GM12878 (cell line): ENCODE data around the gene ICAM4. TPM values are rescaled to one million over a fixed set of nuclear protein-coding genes. Genes with fewer than 3 reads are reported as not detected.

ENCODE experiments used
- ATAC-seq: fragments of 200-7000 bp; cut with Tn5 transposase; 3 replicates; pipeline ENCODE4 v1.9.1; 2020; ENCODE audit warnings: mild to moderate bottlenecking, moderate library complexity
- BruUV-seq: library from RNA; stranded (reverse); fragments of 400-500 nt; replicated peaks from 2 replicates; lab custom pipeline; 2021; lab: Mats Ljungman, UMichigan
- CTCF ChIA-PET: fragments of 300-600 bp; sonication (Branson Sonifier 250); formaldehyde crosslinking; extraction: SDS; loops from one replicate; lab custom pipeline; 2021; ENCODE audit warnings: inconsistent platforms; lab: Yijun Ruan, JAX
- POLR2A ChIA-PET: fragments of 350-600 bp; formaldehyde crosslinking; extraction: SDS; loops from one replicate; lab custom pipeline; 2021; ENCODE audit warnings: inconsistent platforms; lab: Charles Lee
- RAD21 ChIA-PET: fragments of 300-600 bp; sonication (Branson Sonifier 250); formaldehyde crosslinking; loops from one replicate; lab custom pipeline; 2023; ENCODE audit warnings: antibody characterized with exemption; ENCODE audit not compliant: unreplicated experiment; lab: Charles Lee
- SMC1A ChIA-PET: fragments of 300-600 bp; sonication (Branson Sonifier 250); formaldehyde crosslinking; loops from one replicate; lab custom pipeline; 2023; ENCODE audit not compliant: unreplicated experiment, uncharacterized antibody; lab: Charles Lee
- DNase-seq: peaks from one replicate; pipeline ENCODE4 v3.0.0-alpha.2; 2011; ENCODE audit warnings: low read depth, low spot score
- FAIRE-seq: peaks from 3 replicates; lab custom pipeline; 2011; peaks lifted over from hg19 to GRCh38; lab: Jason Lieb, UNC
- H2AFZ ChIP-seq: 2 replicates; pipeline ENCODE4 v1.6.0; 2011; ENCODE audit warnings: low read depth, low read length, control low read depth; ENCODE audit not compliant: control insufficient read depth
- H3K27ac ChIP-seq: 2 replicates; pipeline ENCODE4 v1.5.1; 2011; ENCODE audit warnings: control low read depth; ENCODE audit not compliant: control insufficient read depth, insufficient read depth
- H3K27me3 ChIP-seq, 2 experiments: replicated peaks in 1 of 2; 2 replicates each; pipeline versions ENCODE4 v1.6.0 to v1.6.1; 2011; ENCODE audit warnings: low read length in 1 of 2; ENCODE audit not compliant: control insufficient read depth in 2 of 2, insufficient read depth in 2 of 2
- H3K36me3 ChIP-seq, 2 experiments: 2 replicates each; pipeline ENCODE4 v1.5.1; 2011; ENCODE audit warnings: low read length in 1 of 2; ENCODE audit not compliant: control insufficient read depth in 2 of 2, insufficient read depth in 2 of 2
- H3K4me1 ChIP-seq: 2 replicates; pipeline ENCODE4 v1.6.1; 2011; ENCODE audit warnings: mild to moderate bottlenecking, low read length, moderate library complexity, mixed read lengths; ENCODE audit not compliant: control insufficient read depth, insufficient read depth
- H3K4me2 ChIP-seq: 2 replicates; pipeline ENCODE4 v1.6.0; 2011; ENCODE audit warnings: control low read depth; ENCODE audit not compliant: control insufficient read depth, insufficient read depth
- H3K4me3 ChIP-seq: fragments of 200-600 bp; sonication (generic); 2 replicates; pipeline ENCODE4 v1.5.1; 2016
- H3K79me2 ChIP-seq: 2 replicates; pipeline ENCODE4 v1.6.0; 2011; ENCODE audit warnings: low read length; ENCODE audit not compliant: control insufficient read depth, insufficient read depth
- H3K9ac ChIP-seq: 2 replicates; pipeline ENCODE4 v1.8.0; 2011; ENCODE audit warnings: low read length, control low read depth, mixed read lengths; ENCODE audit not compliant: control insufficient read depth, insufficient read depth
- H3K9me3 ChIP-seq: replicated peaks from 3 replicates; pipeline ENCODE4 v1.5.1; 2011; ENCODE audit warnings: mild to moderate bottlenecking, low read length; ENCODE audit not compliant: control insufficient read depth, insufficient read depth
- H4K20me1 ChIP-seq: 2 replicates; pipeline ENCODE4 v1.6.0; 2011; ENCODE audit not compliant: control insufficient read depth, insufficient read depth
- CREM ChIP-seq: IDR thresholded peaks from 2 replicates; pipeline ENCODE4 v1.6.1; 2014; ENCODE audit warnings: antibody characterized with exemption, low read depth
- EED ChIP-seq: sonication (generic); IDR thresholded peaks from 2 replicates; pipeline ENCODE4 v1.6.1; 2016; ENCODE audit warnings: antibody characterized with exemption, low read depth
- SMC3 ChIP-seq: IDR thresholded peaks from 2 replicates; pipeline ENCODE4 v1.6.1; 2011; ENCODE audit warnings: low read length, improper control_type of control experiment, borderline replicate concordance
- WGBS: methylation state at CpG from one replicate; pipeline ENCODE4 v1.1.6; 2016; ENCODE audit warnings: low lambda C conversion rate; ENCODE audit not compliant: insufficient replicate concordance, insufficient coverage; ENCODE audit errors: missing lambda C conversion rate; 5-methylcytosine and 5-hydroxymethylcytosine counted together
- in situ Hi-C: fragments of 300-500 bp; cut with MboI; formaldehyde crosslinking; loops from 9 replicates; pipeline ENCODE4 v1.14.3; 2018; ENCODE audit warnings: mixed read lengths
- intact Hi-C: fragments of 100-400 bp; cut with micrococcal nuclease; formaldehyde crosslinking; loops from one replicate; pipeline ENCODE4 v1.14.2; 2022; ENCODE audit not compliant: unreplicated experiment
- polyA plus RNA-seq, 11 experiments: library from polyadenylated mRNA; depleted of rRNA in 4 of 11; unstranded in 6 of 11; stranded (reverse) in 5 of 11; fragments of >200 nt; fragmentation: Nextera tagmentation in 4 of 11; fragmentation: Illumina TruSeq in 1 of 11; extraction: Ambion mirVana in 4 of 11; extraction: Trizol in 1 of 11; gene quantifications; 1 replicate in 1 of 11; 2 replicates in 10 of 11; pipeline versions ENCODE4 v1.2.1 to v1.2.3, GENCODE V29; 2011 to 2016; ENCODE audit warnings: inconsistent platforms in 2 of 11, missing spikeins in 2 of 11, low read depth in 1 of 11
- total RNA-seq, 4 experiments: library from RNA; depleted of rRNA in 3 of 4; stranded (reverse); fragments of >200 nt in 3 of 4; fragmentation: Illumina TruSeq in 1 of 4; extraction: Trizol in 1 of 4; gene quantifications; 2 replicates each; pipeline versions ENCODE4 v1.2.1 to v1.2.3, GENCODE V29; 2013 to 2021

The ICAM4 gene
- total and polyA plus RNA-seq, 10 of the 15 experiments (the other 5 are each of a cell fraction or from before 2014, with no cell fraction given) = 0.31 to 5.1 (median 1.7) TPM

GRCh38 chr19:10332158-10332964 lies 45.6 kb downstream of the ICAM4 start:
- DNase-seq = no peak
- BruUV-seq = no TSS peak
- Histone ChIP-seq H3K27ac (peak overlapping the region; percentile 92), H2AFZ (no peak overlapping the region), H4K20me1 (no peaks in the 10 kb centered on the region), H3K36me3 (peaks cover 19 to 33% of the 10 kb centered on the region in 2 experiments), H3K4me1 (peaks cover 16% of the 10 kb centered on the region), H3K4me2 (peak overlapping the region; percentile 78), H3K4me3 (peak overlapping the region; percentile 100), H3K27me3 (no peaks in the 10 kb centered on the region), H3K9me3 (no peaks in the 10 kb centered on the region), H3K9ac (peak overlapping the region; percentile 95)
- FAIRE-seq = no peak
- RAD21 ChIA-PET = interaction anchor here (0.6 to 1.3 kb wide), 3 partner anchors 18 to 55 kb away, joined by 3 to 9 read pairs (median 3); no protein-coding TSS in a partner anchor
- TF ChIP-seq EED (peak; percentile 30; the same call in 1 of the 2 replicates), CREM (0 out of 2 replicates have a peak, but pooled peaks have one; percentile 5), SMC3 (no peak)
- TF ChIP-seq, all 136 proteins: peak for 2
- in situ Hi-C loops (no loop called here), intact Hi-C loops (loop anchor here (5.0 kb wide), 2 partner anchors 55 to 60 kb away; partner anchors contain the start of gene ICAM1)
- CTCF ChIA-PET = interaction anchor here (0.6 to 2.9 kb wide), 4 partner anchors 48 to 58 kb away, joined by 3 to 15 read pairs (median 3); partner anchors contain the start of gene TYK2
- ATAC-seq = peak; percentile 17; the same call in 2 of the 3 replicates
- peaks cover 38% of the 10 kb centered on the region for H3K79me2 ChIP-seq
- WGBS = 22% methylated on average over 18 of the region's 18 CpGs
- SMC1A ChIA-PET = interaction anchor here (1.0 to 2.5 kb wide), 3 partner anchors 9 to 62 kb away, joined by 3 to 11 read pairs (median 4); partner anchors contain the start of gene ICAM1
- POLR2A ChIA-PET = interaction anchor here (0.6 to 1.8 kb wide), 3 partner anchors 42 to 61 kb away, joined by 3 to 11 read pairs (median 3); partner anchors contain the start of gene ICAM5
